Measurements from ENCODE around the gene EMCN.
"Not testable (repeated sequence)": the region's sequence is repeated elsewhere in the genome, so short reads cannot be mapped to it uniquely, and the experiment has no call there.

EMCN gene

GRCh38 chr4:100517864-100518341, at the start of gene EMCN:
Gene EMCN (minus strand): TSS chr4:100518022. CDS start chr4:100517914, 108 bp downstream.
- DNase-seq (ENCODE audit: low read depth), result no peak

GRCh38 chr4:100566396-100566795, 48.6 kb upstream of the EMCN start:
- no peak for DNase-seq (ENCODE audit: low read depth)

GRCh38 chr4:100557306-100557705, 39.5 kb upstream of the EMCN start:
- no peak for DNase-seq (ENCODE audit: low read depth)

GRCh38 chr4:100555611-100556337, 38.0 kb upstream of the EMCN start:
- DNase-seq (ENCODE audit: low read depth), result no peak

- no peak for DNase-seq (ENCODE audit: low read depth)
Measured at GRCh38 chr4:100548200-100548560, 30.4 kb upstream of the EMCN start.

GRCh38 chr4:100547541-100548199, 29.8 kb upstream of the EMCN start:
- DNase-seq (ENCODE audit: low read depth), result no peak

GRCh38 chr4:100545427-100545826, 27.6 kb upstream of the EMCN start:
- DNase-seq (ENCODE audit: low read depth), result no peak

GRCh38 chr4:100540131-100540530, 22.3 kb upstream of the EMCN start:
- DNase-seq (ENCODE audit: low read depth), result no peak

GRCh38 chr4:100539706-100540105, 21.9 kb upstream of the EMCN start:
- DNase-seq (ENCODE audit: low read depth), result no peak

- DNase-seq (ENCODE audit: low read depth), result no peak
Measured at GRCh38 chr4:100533741-100534140, 15.9 kb upstream of the EMCN start.

GRCh38 chr4:100530161-100530560, 12.3 kb upstream of the EMCN start:
- not testable (repeated sequence) for DNase-seq (ENCODE audit: low read depth)

GRCh38 chr4:100525686-100526085, 7.9 kb upstream of the EMCN start:
- DNase-seq (ENCODE audit: low read depth), result no peak

- no peak for DNase-seq (ENCODE audit: low read depth)
Measured at GRCh38 chr4:100519205-100519604, 1.4 kb upstream of the EMCN start.

- no peak for DNase-seq (ENCODE audit: low read depth)
Measured at GRCh38 chr4:100516225-100516624, 1.6 kb downstream of the EMCN start.

- no peak for DNase-seq (ENCODE audit: low read depth)
Measured at GRCh38 chr4:100511896-100512295, 5.9 kb downstream of the EMCN start.

- no peak for DNase-seq (ENCODE audit: low read depth)
Measured at GRCh38 chr4:100510551-100510950, 7.3 kb downstream of the EMCN start.

- DNase-seq (ENCODE audit: low read depth), result no peak
Measured at GRCh38 chr4:100509386-100509785, 8.4 kb downstream of the EMCN start.

GRCh38 chr4:100508691-100509090, 9.1 kb downstream of the EMCN start:
- DNase-seq (ENCODE audit: low read depth), result no peak

- peak; percentile 24 for DNase-seq (ENCODE audit: low read depth)
Measured at GRCh38 chr4:100504086-100504874, 13.5 kb downstream of the EMCN start.

GRCh38 chr4:100497791-100498190, 20.0 kb downstream of the EMCN start:
- peak; percentile 51 for DNase-seq (ENCODE audit: low read depth)

GRCh38 chr4:100495074-100495473, 22.7 kb downstream of the EMCN start:
- DNase-seq (ENCODE audit: low read depth), result no peak

GRCh38 chr4:100494166-100494565, 23.7 kb downstream of the EMCN start:
- DNase-seq (ENCODE audit: low read depth), result no peak

- DNase-seq (ENCODE audit: low read depth), result peak; percentile 9
Measured at GRCh38 chr4:100493756-100494155, 24.1 kb downstream of the EMCN start.
